VCaP (cell line): ENCODE data around the gene SLCO3A1.

Source experiments
- H3K27ac ChIP-seq: fragments of 450-650 bp; 2 replicates; pipeline ENCODE4 v1.5.1; 2017
- CTCF ChIP-seq: fragments of 450-650 bp; conservative IDR thresholded peaks from 2 replicates; pipeline ENCODE4 v1.5.1; 2017; ENCODE audit warnings: mild to moderate bottlenecking, moderate library complexity

SLCO3A1 gene

DNA sequence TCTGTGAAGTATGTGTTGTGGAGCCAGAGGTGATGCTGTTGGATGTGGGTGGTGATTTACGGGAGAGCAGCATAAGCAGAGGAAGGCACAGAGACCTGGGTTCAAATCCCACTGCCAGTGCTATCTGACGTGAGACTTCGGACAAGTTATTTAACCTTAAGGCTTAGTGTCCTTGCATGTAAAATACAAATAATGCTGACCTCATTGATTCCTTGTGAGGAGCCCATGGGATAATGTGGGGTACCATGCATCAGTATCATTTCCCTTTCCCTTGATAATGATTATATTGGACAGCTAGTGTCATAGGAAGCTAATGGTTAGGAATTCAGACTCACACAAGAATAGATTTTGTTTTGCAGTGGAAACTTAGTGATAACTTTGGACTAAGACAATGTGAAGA, 141.6 kb downstream of the SLCO3A1 start:
- H3K27ac ChIP-seq = no peak overlapping the region
- TF ChIP-seq CTCF = no peak

GRCh38 chr15:91997163-91997562, 143.7 kb downstream of the SLCO3A1 start:
- no peak for TF ChIP-seq CTCF
- H3K27ac ChIP-seq = no peak overlapping the region

DNA sequence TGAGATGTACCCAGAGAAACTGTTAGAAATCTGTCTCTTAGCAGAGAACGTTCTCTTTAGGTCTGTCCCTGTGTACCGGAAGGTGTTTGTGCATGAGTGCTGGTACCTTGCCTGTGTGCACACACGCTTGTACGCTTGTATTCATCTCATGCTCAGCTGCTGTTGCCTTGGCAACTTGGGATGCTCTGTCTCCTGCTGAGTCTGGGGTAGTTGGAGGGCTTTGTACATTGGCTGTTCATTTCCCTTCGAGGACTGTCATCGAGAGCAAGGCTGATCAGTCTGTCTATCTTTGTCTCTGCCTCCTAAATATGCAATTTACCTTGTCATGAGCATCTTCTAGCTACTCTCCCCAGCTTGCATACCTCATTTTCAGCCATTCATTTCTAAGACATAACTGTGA, 147.2 kb downstream of the SLCO3A1 start:
- H3K27ac ChIP-seq = no peak overlapping the region
- TF ChIP-seq CTCF = no peak

GRCh38 chr15:92001307-92001706, 147.8 kb downstream of the SLCO3A1 start:
- no peak for TF ChIP-seq CTCF
- H3K27ac ChIP-seq = no peak overlapping the region

DNA sequence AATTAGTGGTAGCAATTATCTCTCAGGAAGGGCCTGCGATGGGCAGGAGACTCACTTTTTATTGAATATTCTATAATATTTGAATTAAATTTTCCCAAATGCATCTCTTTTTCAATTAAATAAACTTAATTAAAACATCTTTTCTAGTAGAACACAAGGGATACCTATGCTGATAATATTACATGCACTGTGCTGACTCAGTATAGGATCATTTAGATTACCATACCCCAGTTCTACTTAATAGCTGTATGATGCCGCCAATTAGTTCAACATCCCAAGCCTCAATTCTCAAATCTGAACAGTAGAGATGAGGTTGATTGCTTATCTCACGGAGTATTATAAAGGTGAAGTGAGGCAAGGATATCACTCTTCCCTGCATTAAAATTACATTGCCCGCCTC, 149.2 kb downstream of the SLCO3A1 start:
- no peak overlapping the region for H3K27ac ChIP-seq
- TF ChIP-seq CTCF = no peak

DNA sequence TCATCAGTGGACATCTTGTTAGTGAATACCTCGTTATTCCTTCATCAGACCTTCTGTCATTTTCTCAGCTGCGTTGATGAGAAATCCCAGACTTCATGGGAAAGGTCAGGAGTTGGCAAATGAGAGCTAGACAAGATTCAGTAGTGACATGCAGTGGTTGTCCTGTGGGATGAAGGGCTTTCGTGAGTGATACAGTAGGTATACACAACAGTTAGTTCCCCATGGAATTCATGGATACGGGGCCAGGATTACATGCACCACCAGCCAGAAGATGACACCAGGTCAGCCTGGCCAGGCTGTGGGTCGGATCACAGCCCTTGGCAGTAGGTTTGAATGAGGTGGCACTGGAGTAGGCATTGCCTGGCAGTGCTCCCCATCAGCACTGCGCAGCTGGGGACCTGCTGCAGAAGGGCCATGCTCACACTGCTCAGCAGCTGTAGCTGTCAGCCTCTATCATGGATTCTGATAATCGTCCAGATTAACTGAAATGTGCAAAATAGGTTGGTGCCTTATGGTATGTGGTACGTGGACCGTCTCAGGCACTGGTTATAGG, 150.1 kb downstream of the SLCO3A1 start:
- no peak for TF ChIP-seq CTCF

DNA sequence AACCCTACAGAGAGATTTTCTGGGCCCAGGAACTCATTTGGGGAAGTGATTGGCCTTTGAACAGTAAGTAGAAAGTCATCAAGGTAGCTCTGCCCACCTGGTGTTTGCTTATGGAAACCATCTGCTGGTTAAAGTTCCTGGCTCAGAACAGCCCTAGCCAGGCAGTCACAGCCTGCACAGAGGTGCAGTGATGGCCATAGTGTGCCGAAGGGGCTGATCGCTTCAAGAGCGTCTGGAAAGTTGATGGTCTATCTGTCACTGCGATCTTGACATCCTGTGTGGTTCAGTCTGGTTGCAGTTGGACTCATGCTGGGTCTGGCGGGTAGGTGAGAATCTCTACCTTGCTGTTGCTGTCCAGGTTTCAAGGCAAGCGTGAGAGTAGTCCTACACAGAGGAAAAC, 151.6 kb downstream of the SLCO3A1 start:
- TF ChIP-seq CTCF = no peak
- no peak overlapping the region for H3K27ac ChIP-seq

More for the DNA sequence above, 150.1 kb downstream of the SLCO3A1 start:
- H3K27ac ChIP-seq = no peak overlapping the region
